GM23338 (cell line): Measurements from ENCODE around the gene CNTNAP2.

Source experiments
- CREB1 ChIP-seq: fragments of 250-450 bp; sonication (Bioruptor Pico); IDR thresholded peaks from 2 replicates; pipeline ENCODE4 v1.5.0; 2020; ENCODE audit warnings: low read depth, mild to moderate bottlenecking, moderate library complexity
- CTCF ChIP-seq, 2 experiments: fragments of 200-600 bp in 1 of 2; sonication (generic) in 1 of 2; conservative IDR thresholded peaks; 2 replicates each; pipeline versions ENCODE4 v1.5.1 to v1.6.1; 2016 to 2017; ENCODE audit warnings: antibody characterized with exemption in 2 of 2, low read depth in 2 of 2, mild to moderate bottlenecking in 2 of 2, moderate library complexity in 1 of 2
- EZH2 ChIP-seq: fragments of 200-600 bp; sonication (generic); IDR thresholded peaks from one replicate; pipeline ENCODE4 v1.8.0; 2017; ENCODE audit warnings: antibody characterized with exemption, mild to moderate bottlenecking, low read depth; ENCODE audit not compliant: unreplicated experiment
- EZH2phosphoT487 ChIP-seq: fragments of 200-600 bp; sonication (generic); IDR thresholded peaks from one replicate; pipeline ENCODE4 v1.8.1; 2018; ENCODE audit warnings: antibody characterized with exemption; ENCODE audit not compliant: unreplicated experiment
- JUNB ChIP-seq: IDR thresholded peaks from one replicate; pipeline ENCODE4 v1.6.1; 2016; ENCODE audit warnings: antibody characterized with exemption; ENCODE audit not compliant: unreplicated experiment
- POLR2AphosphoS5 ChIP-seq: IDR thresholded peaks from 2 replicates; pipeline ENCODE4 v1.6.1; 2016; ENCODE audit warnings: antibody characterized with exemption, low read depth
- REST ChIP-seq: IDR thresholded peaks from one replicate; pipeline ENCODE4 v1.6.1; 2018; ENCODE audit warnings: antibody characterized with exemption; ENCODE audit not compliant: unreplicated experiment
- ZNF114 ChIP-seq: fragments of 250-450 bp; sonication (Bioruptor Pico); IDR thresholded peaks from 2 replicates; pipeline ENCODE4 v1.5.0; 2020; ENCODE audit warnings: mild to moderate bottlenecking, moderate library complexity

GRCh38 chr7:146993764-146994163, 877.2 kb downstream of the CNTNAP2 start:
- TF ChIP-seq CTCF (conservative IDR thresholded peaks at IDR 0.05; ENCODE audit: low read depth in 2 of 2) = no peak
- TF ChIP-seq CREB1 (CRISPR knock-in tag) = no peak
- TF ChIP-seq POLR2AphosphoS5 = no peak
- no peak for TF ChIP-seq JUNB
- no peak for TF ChIP-seq EZH2
- TF ChIP-seq EZH2phosphoT487 = no peak
- TF ChIP-seq REST = no peak
- TF ChIP-seq ZNF114 (CRISPR knock-in tag) = no peak
